K562 (cell line): ENCODE data around the gene TYW5. TPM values are rescaled to one million over a fixed set of nuclear protein-coding genes. Genes with fewer than 3 reads are reported as not detected.

Experiments
- AFF4 ChIP-seq: sonication (generic); formaldehyde crosslinking; IDR thresholded peaks from 2 replicates; pipeline ENCODE4 v1.8.0; 2023; ENCODE audit warnings: mild to moderate bottlenecking, missing genetic modification reagents
- ATF1 ChIP-seq, 2 experiments: fragments of 450-650 bp in 1 of 2; IDR thresholded peaks; 2 replicates each; pipeline ENCODE4 v1.6.1; 2016; ENCODE audit warnings: missing compliant biosample characterization in 1 of 2, missing genetic modification characterization in 1 of 2
- CREM ChIP-seq: IDR thresholded peaks from 2 replicates; pipeline ENCODE4 v1.6.1; 2014; ENCODE audit warnings: antibody characterized with exemption, low read depth
- E2F5 ChIP-seq: sonication (generic); formaldehyde crosslinking; IDR thresholded peaks from 2 replicates; pipeline ENCODE4 v1.8.0; 2022; ENCODE audit warnings: mild to moderate bottlenecking, missing genetic modification reagents
- EGR1 ChIP-seq: fragments of 450-650 bp; conservative IDR thresholded peaks from 2 replicates; pipeline ENCODE4 v1.6.1; 2017; ENCODE audit warnings: mild to moderate bottlenecking
- EP300 ChIP-seq: IDR thresholded peaks from 2 replicates; pipeline ENCODE4 v1.6.1; 2012; ENCODE audit warnings: low read length, improper control_type of control experiment
- EP400 ChIP-seq: fragments of 450-650 bp; IDR thresholded peaks from 2 replicates; pipeline ENCODE4 v1.6.1; 2017; ENCODE audit warnings: antibody characterized with exemption, mild to moderate bottlenecking, moderate library complexity
- HNRNPL ChIP-seq: fragments of 200-400 bp; formaldehyde crosslinking; IDR thresholded peaks from 2 replicates; pipeline ENCODE4 v1.6.1; 2017; ENCODE audit warnings: low read depth, mild to moderate bottlenecking, low read length
- KDM1A ChIP-seq, 2 experiments: fragments of 450-650 bp; IDR thresholded peaks; 2 replicates each; pipeline ENCODE4 v1.6.1; 2016; ENCODE audit warnings: mild to moderate bottlenecking in 2 of 2
- LCOR ChIP-seq: sonication (generic); formaldehyde crosslinking; IDR thresholded peaks from 2 replicates; pipeline ENCODE4 v1.8.0; 2022; ENCODE audit warnings: mild to moderate bottlenecking, missing genetic modification reagents
- NFATC3 ChIP-seq: fragments of 450-650 bp; IDR thresholded peaks from 2 replicates; pipeline ENCODE4 v1.6.1; 2017; ENCODE audit warnings: mild to moderate bottlenecking
- NR2C2 ChIP-seq, 2 experiments: fragments of 200-800 bp in 1 of 2; sonication (Bioruptor generic) in 1 of 2; sonication (generic) in 1 of 2; formaldehyde crosslinking in 1 of 2; IDR thresholded peaks; 2 replicates each; pipeline versions ENCODE4 v1.6.1 to v1.8.0; 2016 to 2022; ENCODE audit warnings: mild to moderate bottlenecking in 1 of 2, missing compliant biosample characterization in 1 of 2, missing genetic modification characterization in 1 of 2, missing genetic modification reagents in 1 of 2
- NRF1 ChIP-seq, 2 experiments: fragments of 450-650 bp; IDR thresholded peaks in 1 of 2; conservative IDR thresholded peaks in 1 of 2; 2 replicates each; pipeline ENCODE4 v1.6.1; 2014; ENCODE audit warnings: mild to moderate bottlenecking in 2 of 2
- PHF8 ChIP-seq: fragments of 200-600 bp; sonication (generic); IDR thresholded peaks from 2 replicates; pipeline ENCODE4 v1.6.1; 2012; ENCODE audit warnings: mixed run types, mild to moderate bottlenecking, inconsistent platforms, low read length, moderate library complexity, borderline replicate concordance
- POLR2H ChIP-seq: IDR thresholded peaks from 2 replicates; pipeline ENCODE4 v1.6.1; 2016; ENCODE audit warnings: missing genetic modification characterization, low read depth, mild to moderate bottlenecking, control low read depth, missing compliant biosample characterization, moderate library complexity
- SP1 ChIP-seq: sonication (generic); formaldehyde crosslinking; IDR thresholded peaks from 2 replicates; pipeline ENCODE4 v1.8.1; 2022; ENCODE audit warnings: mild to moderate bottlenecking, missing genetic modification reagents
- UBTF ChIP-seq, 2 experiments: IDR thresholded peaks; 2 replicates each; pipeline ENCODE4 v1.6.1; 2012; ENCODE audit warnings: improper control_type of control experiment in 2 of 2, low read depth in 2 of 2, low read length in 2 of 2, borderline replicate concordance in 1 of 2
- ZFX ChIP-seq: sonication (generic); formaldehyde crosslinking; IDR thresholded peaks from 2 replicates; pipeline ENCODE4 v1.8.0; 2022; ENCODE audit warnings: mild to moderate bottlenecking, missing genetic modification reagents, moderate library complexity
- polyA plus RNA-seq, 8 experiments: library from polyadenylated mRNA; depleted of rRNA in 4 of 8; stranded (reverse) in 5 of 8; unstranded in 3 of 8; fragments of >200 nt; fragmentation: Nextera tagmentation in 2 of 8; fragmentation: Illumina TruSeq in 1 of 8; extraction: Ambion mirVana in 2 of 8; extraction: Trizol in 1 of 8; gene quantifications; 2 replicates each; pipeline versions ENCODE4 v1.2.1 to v1.2.3, GENCODE V29; 2011 to 2014; ENCODE audit warnings: inconsistent platforms in 1 of 8, missing spikeins in 1 of 8
- total RNA-seq, 7 experiments: library from RNA; depleted of rRNA in 6 of 7; stranded (reverse); fragments of >200 nt in 6 of 7; fragmentation: Illumina TruSeq in 2 of 7; extraction: Trizol in 2 of 7; gene quantifications; 2 replicates each; pipeline versions ENCODE4 v1.2.1 to v1.2.3, GENCODE V29; 2011 to 2021; ENCODE audit warnings: low replicate concordance in 1 of 7

Gene TYW5
- total and polyA plus RNA-seq, 9 of the 15 experiments (the other 6 are each of a cell fraction or from before 2014, with no cell fraction given): 3.6 to 7.7 (median 4.6) TPM

GRCh38 chr2:199911052-199911876 is 44.0 kb downstream of the TYW5 start, which contains the start of gene C2orf69 (continued):
- TF ChIP-seq UBTF (IDR thresholded peaks at IDR 0.05; ENCODE audit: borderline replicate concordance in 1 of 2, low read depth in 2 of 2, low read length in 2 of 2) (peak in 1 of 2 experiments; percentile 65; a peak in 3 of 4 replicates), AFF4 (peak; percentile 84), E2F5 (0 out of 2 replicates have a peak, but pooled peaks have one; percentile 39), ZFX (CRISPR knock-in tag) (peak; percentile 94), EP300 (peak; percentile 18; the same call in 1 of the 2 replicates), SP1 (CRISPR knock-in tag) (peak; percentile 78), KDM1A (IDR thresholded peaks at IDR 0.05) (no peak), NRF1 (conservative IDR thresholded peaks at IDR 0.05 in 1 of 2, IDR thresholded peaks at IDR 0.05 in 1 of 2) (peak; percentile 89 to 91), EGR1 (peak; percentile 63), EP400 (peak; percentile 73), NR2C2 (CRISPR knock-in tag; IDR thresholded peaks at IDR 0.05) (no peak), NR2C2 (tag; IDR thresholded peaks at IDR 0.05) (peak; percentile 43; the same call in 1 of the 2 replicates), ATF1 (CRISPR knock-in tag; IDR thresholded peaks at IDR 0.05) (peak; percentile 61; the same call in 1 of the 2 replicates), ATF1 (tag; IDR thresholded peaks at IDR 0.05) (peak; percentile 96), NFATC3 (no peak), CREM (peak; percentile 96), LCOR (CRISPR knock-in tag) (peak; percentile 41; the same call in 1 of the 2 replicates), PHF8 (peak; percentile 91), HNRNPL (no peak), POLR2H (0 out of 2 replicates have a peak, but pooled peaks have one; percentile 64)
